Keratinocyte (primary cell): Measurements from ENCODE around the gene SVOP. TPM values are rescaled to one million over a fixed set of nuclear protein-coding genes. Genes with fewer than 3 reads are reported as not detected.

ENCODE experiments used
- DNase-seq: peaks from one replicate; pipeline ENCODE4 v3.0.0-alpha.2; 2011; ENCODE audit warnings: low read depth, missing footprints, low spot score
- FAIRE-seq: peaks from 2 replicates; lab custom pipeline; 2011; peaks lifted over from hg19 to GRCh38; lab: Jason Lieb, UNC
- H2AFZ ChIP-seq: 2 replicates; pipeline ENCODE4 v1.6.0; 2012; ENCODE audit warnings: low read length, control low read depth, inconsistent platforms; ENCODE audit not compliant: control insufficient read depth
- H3K27ac ChIP-seq: 2 replicates; pipeline ENCODE4 v1.5.1; 2011; ENCODE audit warnings: low read length; ENCODE audit not compliant: control insufficient read depth, insufficient read depth
- H3K27me3 ChIP-seq: 3 replicates; pipeline ENCODE4 v1.6.0; 2011; ENCODE audit warnings: low read length; ENCODE audit not compliant: control insufficient read depth, insufficient read depth; ENCODE audit errors: extremely low read depth
- H3K36me3 ChIP-seq, 2 experiments: 2 replicates in 1 of 2; 3 replicates in 1 of 2; pipeline ENCODE4 v1.5.1; 2011; ENCODE audit warnings: low read length in 2 of 2, mild to moderate bottlenecking in 1 of 2; ENCODE audit not compliant: control insufficient read depth in 2 of 2, insufficient read depth in 2 of 2; ENCODE audit errors: extremely low read depth in 1 of 2
- H3K4me1 ChIP-seq: 3 replicates; pipeline ENCODE4 v1.5.1; 2011; ENCODE audit warnings: low read length; ENCODE audit not compliant: control insufficient read depth, insufficient read depth; ENCODE audit errors: extremely low read depth
- H3K4me2 ChIP-seq: 3 replicates; pipeline ENCODE4 v1.6.0; 2011; ENCODE audit warnings: low read depth, low read length; ENCODE audit not compliant: control insufficient read depth, insufficient read depth; ENCODE audit errors: extremely low read depth
- H3K4me3 ChIP-seq, 3 experiments: fragments of 200-600 bp in 1 of 3; sonication (generic) in 1 of 3; 2 replicates in 2 of 3; 3 replicates in 1 of 3; pipeline ENCODE4 v1.5.1; 2011 to 2016; ENCODE audit warnings: low read length in 3 of 3, mild to moderate bottlenecking in 3 of 3, control low read depth in 2 of 3, inconsistent platforms in 1 of 3, low read depth in 1 of 3, mixed read lengths in 1 of 3, mixed run types in 1 of 3, moderate library complexity in 1 of 3; ENCODE audit not compliant: control insufficient read depth in 2 of 3, insufficient read depth in 2 of 3; ENCODE audit errors: extremely low read depth in 1 of 3
- H3K79me2 ChIP-seq: 2 replicates; pipeline ENCODE4 v1.6.0; 2012; ENCODE audit warnings: low read length; ENCODE audit not compliant: control insufficient read depth, insufficient read depth
- H3K9ac ChIP-seq: 3 replicates; pipeline ENCODE4 v1.6.0; 2011; ENCODE audit warnings: low read length; ENCODE audit not compliant: control insufficient read depth, insufficient read depth; ENCODE audit errors: extremely low read depth
- H3K9me1 ChIP-seq: 3 replicates; pipeline ENCODE4 v1.6.0; 2011; ENCODE audit warnings: low read length; ENCODE audit not compliant: control insufficient read depth, insufficient read depth; ENCODE audit errors: extremely low read depth
- H3K9me3 ChIP-seq: 2 replicates; pipeline ENCODE4 v1.5.1; 2012; ENCODE audit warnings: low read depth, low read length; ENCODE audit not compliant: control insufficient read depth
- H4K20me1 ChIP-seq: 3 replicates; pipeline ENCODE4 v1.6.0; 2011; ENCODE audit warnings: low read length; ENCODE audit not compliant: control insufficient read depth, insufficient read depth; ENCODE audit errors: extremely low read depth
- EZH2 ChIP-seq: IDR thresholded peaks from one replicate; pipeline ENCODE4 v1.6.1; 2012; ENCODE audit warnings: inconsistent platforms, mild to moderate bottlenecking, low read length, moderate library complexity
- dilution Hi-C: fragments of 300-500 bp; cut with MboI; formaldehyde crosslinking; loops from one replicate; pipeline ENCODE4 v1.7.0; 2020; ENCODE audit warnings: low sequenced_read_pairs; ENCODE audit not compliant: extremely low pct_ligation_motif_present
- polyA plus RNA-seq, 5 experiments: library from polyadenylated mRNA; depleted of rRNA in 3 of 5; stranded (reverse) in 3 of 5; stranded (forward) in 1 of 5; unstranded in 1 of 5; fragments of >200 nt; gene quantifications; 1 replicate in 1 of 5; 2 replicates in 3 of 5; 3 replicates in 1 of 5; pipeline versions ENCODE4 v1.2.1 to v1.2.3, GENCODE V29; 2011 to 2012; ENCODE audit warnings: missing spikeins in 2 of 5, low read depth in 1 of 5, low replicate concordance in 1 of 5
- TF ChIP-seq, protein P1 (sequence below), 3 experiments: IDR thresholded peaks in 1 of 3; conservative IDR thresholded peaks in 1 of 3; optimal IDR thresholded peaks in 1 of 3; 2 replicates in 2 of 3; 3 replicates in 1 of 3; pipeline versions ENCODE3 to v1.5.1; 2011; ENCODE audit warnings: low read length in 3 of 3, mild to moderate bottlenecking in 3 of 3, moderate library complexity in 2 of 3, control low read depth in 1 of 3, inconsistent platforms in 1 of 3; ENCODE audit not compliant: insufficient read depth in 2 of 3; ENCODE audit errors: extremely low read depth in 1 of 3

SVOP gene
- polyA plus RNA-seq, 1 donor (not counting 4 experiments of a cell fraction or from before 2014, with no cell fraction given): not detected

DNA sequence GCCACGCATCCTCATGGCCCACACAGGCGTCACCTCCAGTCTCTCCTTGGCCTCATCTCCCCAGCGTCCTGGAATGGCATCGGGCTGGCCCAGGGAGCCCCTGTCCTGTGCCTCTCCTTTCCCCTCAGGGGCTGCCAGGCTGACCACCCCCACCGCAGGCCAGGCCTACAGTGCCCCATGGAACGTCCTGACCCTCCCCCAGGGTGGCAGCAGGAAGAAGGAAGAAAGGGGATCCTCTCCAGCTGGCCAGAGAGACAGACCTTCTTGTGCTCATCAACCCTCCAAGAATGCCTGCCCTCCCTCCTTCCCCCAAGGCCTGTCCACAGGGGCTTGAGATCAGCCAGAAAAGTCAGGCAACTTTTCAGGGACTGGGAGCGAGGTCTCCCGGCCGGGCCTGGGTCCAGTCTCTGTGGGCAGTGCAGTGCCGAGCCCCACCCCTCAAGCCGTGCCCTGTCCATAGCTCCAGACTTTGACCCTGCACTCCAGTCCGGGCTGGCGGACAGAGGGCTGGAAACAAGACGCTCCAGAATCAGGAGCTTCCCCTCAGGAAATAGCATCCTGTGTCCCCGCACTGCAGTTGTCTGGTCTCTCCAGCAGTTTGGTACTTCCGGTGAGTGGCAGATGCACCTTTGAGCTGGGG, 141.1 kb downstream of the SVOP start, which contains the start of gene DAO:
TSS of gene DAO (plus strand) at position 478 of the 640 bp plus-strand sequence. CDS start 4,915 bp downstream, outside the sequence.
- dilution Hi-C loops: no loop called here
- FAIRE-seq (no peak), DNase-seq (no peak)
- Histone ChIP-seq H3K4me2 (no peak within 1 kb of the TSS), H4K20me1 (no peaks in the 10 kb centered on the region), H3K4me1 (peaks cover 3% of the 10 kb centered on the region), H3K9ac (no peak within 1 kb of the TSS), H3K27ac (no peak within 1 kb of the TSS), H3K79me2 (no peaks in the 10 kb centered on the region), H3K27me3 (no peaks in the 10 kb centered on the region), H3K9me3 (no peaks in the 10 kb centered on the region), H3K9me1 (no peaks in the 10 kb centered on the region), H2AFZ (no peak within 1 kb of the TSS), H3K36me3 (no peaks in the 10 kb centered on the region), H3K4me3 (no peak within 1 kb of the TSS)
- TF ChIP-seq, protein P1, sequence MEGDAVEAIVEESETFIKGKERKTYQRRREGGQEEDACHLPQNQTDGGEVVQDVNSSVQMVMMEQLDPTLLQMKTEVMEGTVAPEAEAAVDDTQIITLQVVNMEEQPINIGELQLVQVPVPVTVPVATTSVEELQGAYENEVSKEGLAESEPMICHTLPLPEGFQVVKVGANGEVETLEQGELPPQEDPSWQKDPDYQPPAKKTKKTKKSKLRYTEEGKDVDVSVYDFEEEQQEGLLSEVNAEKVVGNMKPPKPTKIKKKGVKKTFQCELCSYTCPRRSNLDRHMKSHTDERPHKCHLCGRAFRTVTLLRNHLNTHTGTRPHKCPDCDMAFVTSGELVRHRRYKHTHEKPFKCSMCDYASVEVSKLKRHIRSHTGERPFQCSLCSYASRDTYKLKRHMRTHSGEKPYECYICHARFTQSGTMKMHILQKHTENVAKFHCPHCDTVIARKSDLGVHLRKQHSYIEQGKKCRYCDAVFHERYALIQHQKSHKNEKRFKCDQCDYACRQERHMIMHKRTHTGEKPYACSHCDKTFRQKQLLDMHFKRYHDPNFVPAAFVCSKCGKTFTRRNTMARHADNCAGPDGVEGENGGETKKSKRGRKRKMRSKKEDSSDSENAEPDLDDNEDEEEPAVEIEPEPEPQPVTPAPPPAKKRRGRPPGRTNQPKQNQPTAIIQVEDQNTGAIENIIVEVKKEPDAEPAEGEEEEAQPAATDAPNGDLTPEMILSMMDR (optimal IDR thresholded peaks at IDR 0.05 in 1 of 3, IDR thresholded peaks at IDR 0.05 in 1 of 3, conservative IDR thresholded peaks at IDR 0.05 in 1 of 3; ENCODE audit: extremely low read depth in 1 of 3, insufficient read depth in 2 of 3, low read length in 3 of 3): no peak
- TF ChIP-seq EZH2: no peak

DNA sequence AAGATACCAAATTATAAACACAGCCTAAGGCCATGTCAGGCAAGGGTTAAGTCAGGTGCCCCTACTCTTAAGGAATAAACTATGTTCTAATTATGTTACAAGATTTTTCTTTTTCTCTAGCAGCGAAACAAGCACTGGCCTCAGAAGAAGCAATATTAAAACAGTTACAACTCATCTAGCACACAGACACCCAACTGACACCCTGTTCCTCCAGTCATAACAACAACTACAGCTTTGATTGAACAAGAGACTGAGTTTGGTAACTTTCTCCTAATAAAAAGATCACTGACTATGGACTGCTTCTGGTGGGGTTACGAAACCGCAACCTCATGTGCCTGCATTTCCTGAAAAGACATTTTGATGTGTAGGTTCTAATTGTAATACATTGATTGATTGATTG, 144.3 kb downstream of the SVOP start:
- no peak overlapping the region for H3K4me2 ChIP-seq
- H3K27me3 ChIP-seq: no peaks in the 10 kb centered on the region
- FAIRE-seq: no peak
- H3K9ac ChIP-seq: no peak overlapping the region
- DNase-seq: no peak
- dilution Hi-C loops: no loop called here
- no peak overlapping the region for H3K27ac ChIP-seq
- no peak overlapping the region for H2AFZ ChIP-seq
- no peaks in the 10 kb centered on the region for H3K79me2 ChIP-seq
- H3K4me1 ChIP-seq: no peaks in the 10 kb centered on the region
- TF ChIP-seq, protein P1 (optimal IDR thresholded peaks at IDR 0.05 in 1 of 3, IDR thresholded peaks at IDR 0.05 in 1 of 3, conservative IDR thresholded peaks at IDR 0.05 in 1 of 3; ENCODE audit: extremely low read depth in 1 of 3, insufficient read depth in 2 of 3, low read length in 3 of 3): no peak
- TF ChIP-seq EZH2: no peak
- H4K20me1 ChIP-seq: no peaks in the 10 kb centered on the region
- H3K9me1 ChIP-seq: no peaks in the 10 kb centered on the region
- no peaks in the 10 kb centered on the region for H3K9me3 ChIP-seq
- H3K36me3 ChIP-seq: no peaks in the 10 kb centered on the region
- H3K4me3 ChIP-seq: no peak overlapping the region
